Measurements from ENCODE around the gene RNU6-7. TPM values are rescaled to one million over a fixed set of nuclear protein-coding genes. Genes with fewer than 3 reads are reported as not detected.
A peak's percentile ranks its signal among the peaks of the same experiment; 100 is the strongest.

RNU6-7 gene
- total and polyA plus RNA-seq, 10 donors, result not detected

- H3K27me3 ChIP-seq (replicated peaks in 1 of 7), result no peaks in the 10 kb centered on the region
- no peak overlapping the region for H3K4me3 ChIP-seq
- TF ChIP-seq POLR2AphosphoS5 (IDR thresholded peaks at IDR 0.05) (no peak), CTCF (IDR thresholded peaks at IDR 0.05 in 8 of 11, conservative IDR thresholded peaks at IDR 0.05 in 3 of 11) (no peak), POLR2A (IDR thresholded peaks at IDR 0.05) (no peak)
- H3K36me3 ChIP-seq, result no peaks in the 10 kb centered on the region
- H3K4me1 ChIP-seq, result peaks cover 0 to 20% (median 2%) of the 10 kb centered on the region in 6 donors
- H3K9me3 ChIP-seq, result no peaks in the 10 kb centered on the region
- no peak overlapping the region for H3K27ac ChIP-seq
- 77 to 91% (median 85%) methylated on average over 2 of the region's 2 CpGs for WGBS, 5 donors
- intact Hi-C loops (cut with DNase I; ENCODE audit: low total_unique reads), result no loop called here
- no peak for DNase-seq
Measured at GRCh38 chr14:32193532-32193931, 8.3 kb upstream of the RNU6-7 start.

- no peaks in the 10 kb centered on the region for H3K36me3 ChIP-seq
- WGBS, 5 donors, result 20 to 39% (median 26%) methylated on average over 1 of the region's 1 CpG
- no peak for TF ChIP-seq CTCF (IDR thresholded peaks at IDR 0.05 in 8 of 11, conservative IDR thresholded peaks at IDR 0.05 in 3 of 11)
- TF ChIP-seq POLR2A (IDR thresholded peaks at IDR 0.05), result no peak
- no peak for TF ChIP-seq POLR2AphosphoS5 (IDR thresholded peaks at IDR 0.05)
- no peak for DNase-seq
- H3K27me3 ChIP-seq (replicated peaks in 1 of 7), result no peaks in the 10 kb centered on the region
- no peaks in the 10 kb centered on the region for H3K9me3 ChIP-seq
- H3K4me3 ChIP-seq, result no peak overlapping the region
- no peak overlapping the region for H3K27ac ChIP-seq
- intact Hi-C loops (cut with DNase I; ENCODE audit: low total_unique reads), result no loop called here
- H3K4me1 ChIP-seq, result peaks cover 0 to 16% (median 11%) of the 10 kb centered on the region in 6 donors
Measured at GRCh38 chr14:32195636-32196035, 6.2 kb upstream of the RNU6-7 start.

- 60 to 93% (median 76%) methylated on average over 1 of the region's 1 CpG for WGBS, 5 donors
- no peak for DNase-seq
- H3K9me3 ChIP-seq, result no peaks in the 10 kb centered on the region
- no peak overlapping the region for H3K27ac ChIP-seq
- intact Hi-C loops (cut with DNase I; ENCODE audit: low total_unique reads), result no loop called here
- H3K36me3 ChIP-seq, result no peaks in the 10 kb centered on the region
- H3K27me3 ChIP-seq (replicated peaks in 1 of 7), result no peaks in the 10 kb centered on the region
- peaks cover 5 to 26% (median 23%) of the 10 kb centered on the region in 6 donors for H3K4me1 ChIP-seq
- TF ChIP-seq POLR2A (IDR thresholded peaks at IDR 0.05) (no peak), CTCF (IDR thresholded peaks at IDR 0.05 in 8 of 11, conservative IDR thresholded peaks at IDR 0.05 in 3 of 11) (no peak), POLR2AphosphoS5 (IDR thresholded peaks at IDR 0.05) (no peak)
- no peak overlapping the region for H3K4me3 ChIP-seq
Measured at GRCh38 chr14:32197919-32198318, 3.9 kb upstream of the RNU6-7 start.

- no peak for DNase-seq
- no peaks in the 10 kb centered on the region for H3K36me3 ChIP-seq
- H3K4me3 ChIP-seq, result peak overlapping the region; percentile 60 to 80 (median 69)
- H3K27me3 ChIP-seq (replicated peaks in 1 of 7), result peaks cover 0 to 8% (median 0%) of the 10 kb centered on the region in 7 donors
- TF ChIP-seq POLR2A (IDR thresholded peaks at IDR 0.05) (no peak), POLR2AphosphoS5 (IDR thresholded peaks at IDR 0.05) (no peak), CTCF (IDR thresholded peaks at IDR 0.05 in 8 of 11, conservative IDR thresholded peaks at IDR 0.05 in 3 of 11) (no peak)
- H3K4me1 ChIP-seq, result peaks cover 5 to 44% (median 28%) of the 10 kb centered on the region in 6 donors
- H3K27ac ChIP-seq, result peak overlapping the region; percentile 87 to 97 (median 92)
- intact Hi-C loops (cut with DNase I; ENCODE audit: low total_unique reads), result loop anchor here (5.0 kb wide), 1 partner anchor 123 kb away; the partner anchor contains the start of gene ARHGAP5
- no peaks in the 10 kb centered on the region for H3K9me3 ChIP-seq
- 6 to 9% (median 8%) methylated on average over 14 of the region's 14 CpGs for WGBS, 5 donors
Measured at GRCh38 chr14:32200368-32201192, 1.3 kb upstream of the RNU6-7 start.
